Left lung (tissue), 10 donors: Measurements from ENCODE around the gene AMACR. TPM values are rescaled to one million over a fixed set of nuclear protein-coding genes. Genes with fewer than 3 reads are reported as not detected.

Source experiments
- ATAC-seq: fragments of 200-7000 bp; cut with Tn5 transposase; one replicate; pipeline ENCODE4 v1.9.1; 2020; ENCODE audit warnings: moderate library complexity
- DNase-seq, 4 donors: peaks; one replicate each; pipeline ENCODE4 v3.0.0-alpha.2; 2013 to 2020
- H3K27ac ChIP-seq, 2 donors: fragments of 200-600 bp; sonication (generic) in 1 of 2; one replicate each; pipeline versions ENCODE4 v1.5.0 to v1.8.0; 2020 to 2021
- H3K27me3 ChIP-seq, 2 donors: fragments of 200-600 bp; sonication (generic) in 1 of 2; one replicate each; pipeline versions ENCODE4 v1.5.0 to v1.8.0; 2020 to 2021
- H3K36me3 ChIP-seq, 2 donors: fragments of 200-600 bp; sonication (generic) in 1 of 2; one replicate each; pipeline versions ENCODE4 v1.5.0 to v1.8.0; 2020 to 2021
- H3K4me1 ChIP-seq, 2 donors: fragments of 200-600 bp; one replicate each; pipeline ENCODE4 v1.8.0; 2021
- H3K4me3 ChIP-seq, 2 donors: fragments of 200-600 bp; sonication (generic) in 1 of 2; one replicate each; pipeline versions ENCODE4 v1.5.0 to v1.8.0; 2020 to 2021; ENCODE audit warnings: mild to moderate bottlenecking in 1 of 2
- H3K9me3 ChIP-seq, 2 donors: fragments of 200-600 bp; sonication (generic) in 1 of 2; one replicate each; pipeline versions ENCODE4 v1.5.0 to v1.8.0; 2020 to 2021
- CTCF ChIP-seq, 2 donors: fragments of 200-600 bp; sonication (generic) in 1 of 2; IDR thresholded peaks; one replicate each; pipeline versions ENCODE4 v1.5.0 to v1.8.0; 2021; ENCODE audit warnings: antibody characterized with exemption in 2 of 2
- intact Hi-C, 2 donors: fragments of 100-400 bp; cut with DNase I; formaldehyde crosslinking; loops; one replicate each; pipeline versions ENCODE4 v1.11.2 to v1.14.2; 2022
- polyA plus RNA-seq, 6 donors: library from polyadenylated mRNA; unstranded; fragments of 120-200 nt; gene quantifications; one replicate each; pipeline ENCODE4 v1.2.1, GENCODE V29; 2013; ENCODE audit not compliant: insufficient read length in 6 of 6
- total RNA-seq, 2 donors: library from RNA; stranded (reverse); fragmentation: NEBNext Ultra II Directional; extraction: Animal tissue kit (Norgen Biotek cat#: 25700); gene quantifications; one replicate each; pipeline ENCODE4 v1.2.1, GENCODE V29; 2021
- donor health status: DM: no; HTN: yes; CAD: no.
- donor health status: DM: no; HTN: no; CAD: no.

AMACR gene
- total and polyA plus RNA-seq, 8 donors = 9.5 to 24.3 (median 13.1) TPM

- H3K27me3 ChIP-seq = no peaks in the 10 kb centered on the region
- intact Hi-C loops = no loop called here
- no peak overlapping the region for H3K4me3 ChIP-seq
- H3K27ac ChIP-seq = peak overlapping the region in 1 of 2 donors; percentile 81
- DNase-seq (peak in 2 of 4 donors; percentile 56 to 78), ATAC-seq (peak; percentile 8)
- TF ChIP-seq CTCF (IDR thresholded peaks at IDR 0.05) = no peak
- no peaks in the 10 kb centered on the region for H3K9me3 ChIP-seq
- H3K4me1 ChIP-seq = peaks cover 16 to 40% of the 10 kb centered on the region in 2 donors
- H3K36me3 ChIP-seq = no peaks in the 10 kb centered on the region
Observed at GRCh38 chr5:34042321-34042720, 34.5 kb upstream of the AMACR start.

GRCh38 chr5:34041247-34041972, 33.6 kb upstream of the AMACR start:
- Histone ChIP-seq H3K36me3 (no peaks in the 10 kb centered on the region), H3K9me3 (no peaks in the 10 kb centered on the region), H3K4me1 (peaks cover 16 to 40% of the 10 kb centered on the region in 2 donors), H3K4me3 (no peak overlapping the region), H3K27ac (peak overlapping the region; percentile 13 to 81), H3K27me3 (no peaks in the 10 kb centered on the region)
- intact Hi-C loops = no loop called here
- ATAC-seq = no peak
- DNase-seq = no peak
- TF ChIP-seq CTCF (IDR thresholded peaks at IDR 0.05) = no peak

GRCh38 chr5:34040472-34040871, 32.6 kb upstream of the AMACR start:
- no peak overlapping the region for H3K4me3 ChIP-seq
- TF ChIP-seq CTCF (IDR thresholded peaks at IDR 0.05) = no peak
- intact Hi-C loops = no loop called here
- H3K27ac ChIP-seq = peak overlapping the region in 1 of 2 donors; percentile 31
- ATAC-seq (no peak), DNase-seq (no peak)
- H3K27me3 ChIP-seq = no peaks in the 10 kb centered on the region
- no peaks in the 10 kb centered on the region for H3K36me3 ChIP-seq
- peaks cover 14 to 40% of the 10 kb centered on the region in 2 donors for H3K4me1 ChIP-seq
- H3K9me3 ChIP-seq = no peaks in the 10 kb centered on the region

GRCh38 chr5:34039398-34040157, 31.7 kb upstream of the AMACR start:
- peaks cover 0 to 7% of the 10 kb centered on the region in 2 donors for H3K36me3 ChIP-seq
- peak; percentile 78 for ATAC-seq
- intact Hi-C loops = no loop called here
- no peak overlapping the region for H3K4me3 ChIP-seq
- peaks cover 12 to 40% of the 10 kb centered on the region in 2 donors for H3K4me1 ChIP-seq
- H3K27me3 ChIP-seq = no peaks in the 10 kb centered on the region
- H3K9me3 ChIP-seq = no peaks in the 10 kb centered on the region
- DNase-seq = peak in 1 of 4 donors; percentile 53
- peak overlapping the region in 1 of 2 donors; percentile 31 for H3K27ac ChIP-seq
- no peak for TF ChIP-seq CTCF (IDR thresholded peaks at IDR 0.05)

- Histone ChIP-seq H3K27me3 (no peaks in the 10 kb centered on the region), H3K27ac (no peak overlapping the region), H3K9me3 (no peaks in the 10 kb centered on the region), H3K36me3 (peaks cover 0 to 7% of the 10 kb centered on the region in 2 donors), H3K4me3 (no peak overlapping the region), H3K4me1 (peaks cover 12 to 40% of the 10 kb centered on the region in 2 donors)
- DNase-seq (no peak), ATAC-seq (no peak)
- TF ChIP-seq CTCF (IDR thresholded peaks at IDR 0.05) = no peak
- intact Hi-C loops = no loop called here
Observed at GRCh38 chr5:34038838-34039237, 31.0 kb upstream of the AMACR start.
